Endodermal cell (in vitro differentiated cells): ENCODE results near the gene KMT2C. TPM values are rescaled to one million over a fixed set of nuclear protein-coding genes. Genes with fewer than 3 reads are reported as not detected.
"Not testable (repeated sequence)": the region's sequence is repeated elsewhere in the genome, so short reads cannot be mapped to it uniquely, and the experiment has no call there.

Experiments
- DNase-seq: peaks from one replicate; pipeline ENCODE4 v3.0.0-alpha.2; 2017
- H3K27ac ChIP-seq: 2 replicates; pipeline ENCODE4 v1.5.1; 2013; ENCODE audit warnings: mild to moderate bottlenecking, low read depth, low read length, moderate library complexity
- H3K27me3 ChIP-seq: 2 replicates; pipeline ENCODE4 v1.6.1; 2013; ENCODE audit warnings: mild to moderate bottlenecking, low read length, moderate library complexity; ENCODE audit not compliant: insufficient read depth, control insufficient read depth, poor library complexity, severe bottlenecking
- H3K36me3 ChIP-seq: 2 replicates; pipeline ENCODE4 v1.7.0; 2013; ENCODE audit warnings: mild to moderate bottlenecking, low read length, moderate library complexity; ENCODE audit not compliant: control insufficient read depth, insufficient read depth
- H3K4me1 ChIP-seq: one replicate; pipeline ENCODE4 v1.7.0; 2013; ENCODE audit warnings: low read length; ENCODE audit not compliant: control insufficient read depth, insufficient read depth
- H3K4me3 ChIP-seq: 2 replicates; pipeline ENCODE4 v1.5.1; 2013; ENCODE audit warnings: mild to moderate bottlenecking, low read length, moderate library complexity
- H3K9ac ChIP-seq: 2 replicates; pipeline ENCODE4 v1.6.1; 2013; ENCODE audit warnings: mild to moderate bottlenecking, low read length, moderate library complexity; ENCODE audit not compliant: poor library complexity, severe bottlenecking; ENCODE audit errors: extremely low read depth
- H3K9me3 ChIP-seq: 2 replicates; pipeline ENCODE4 v1.6.1; 2013; ENCODE audit warnings: mild to moderate bottlenecking, low read length, moderate library complexity; ENCODE audit not compliant: control insufficient read depth
- H3K27ac Mint-ChIP-seq: 2 replicates; pipeline ENCODE4 v1.8.0; 2020; ENCODE audit warnings: mixed read lengths
- H3K27me3 Mint-ChIP-seq: 2 replicates; pipeline ENCODE4 v1.8.0; 2021; ENCODE audit warnings: mild to moderate bottlenecking, mixed read lengths; ENCODE audit not compliant: insufficient read depth
- H3K36me3 Mint-ChIP-seq: 2 replicates; pipeline ENCODE4 v1.8.0; 2020; ENCODE audit warnings: low read depth, mixed read lengths
- H3K4me1 Mint-ChIP-seq: 2 replicates; pipeline ENCODE4 v1.8.0; 2020; ENCODE audit warnings: mixed read lengths
- H3K4me3 Mint-ChIP-seq: 2 replicates; pipeline ENCODE4 v1.8.0; 2020; ENCODE audit warnings: mild to moderate bottlenecking, moderate library complexity, mixed read lengths
- H3K9me3 Mint-ChIP-seq: 2 replicates; pipeline ENCODE4 v1.8.0; 2020; ENCODE audit warnings: mild to moderate bottlenecking, mixed read lengths
- WGBS, 2 experiments: methylation state at CpG; one replicate each; pipeline versions ENCODE4 v1.1.5 to v1.1.7; 2013; ENCODE audit warnings: missing lambda C conversion rate in 2 of 2, mixed read lengths in 1 of 2; ENCODE audit not compliant: insufficient coverage in 1 of 2, insufficient read length in 1 of 2; 5-methylcytosine and 5-hydroxymethylcytosine counted together
- total RNA-seq, 2 donors: library from RNA; stranded (reverse); fragmentation: NEBNext Ultra II Directional in 1 of 2; extraction: Animal tissue kit (Norgen Biotek cat#: 25700) in 1 of 2; gene quantifications; 2 replicates in 1 of 2; 3 replicates in 1 of 2; pipeline ENCODE4 v1.2.1, GENCODE V29; 2021
- TF ChIP-seq, protein P1 (sequence below): fragments of 200-600 bp; sonication (generic); conservative IDR thresholded peaks from 2 replicates; pipeline ENCODE4 v1.5.0; 2021; ENCODE audit warnings: antibody characterized with exemption, mild to moderate bottlenecking

The KMT2C gene
- total RNA-seq, 2 donors from 2014 or later = 54.3 to 60.6 TPM

DNA sequence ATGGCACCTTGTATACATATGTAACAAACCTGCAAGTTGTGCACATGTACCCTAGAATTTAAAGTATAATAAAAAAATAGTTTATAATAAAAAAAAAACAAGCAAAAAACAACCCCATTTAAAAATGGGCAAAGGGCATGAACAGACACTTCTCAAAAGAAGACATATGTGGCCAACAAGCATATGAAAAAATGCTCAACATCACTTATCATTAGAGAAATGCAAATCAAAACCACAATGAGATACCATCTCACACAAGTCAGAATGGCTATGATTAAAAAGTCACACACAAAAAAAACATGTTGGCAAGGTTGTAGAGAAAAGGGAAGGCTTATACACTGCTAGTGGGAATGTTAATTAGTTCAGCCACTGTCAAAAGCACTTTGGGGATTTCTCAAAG is 14.9 kb downstream of the KMT2C start:
- Histone ChIP-seq H3K36me3 (peaks cover 14% of the 10 kb centered on the region), H3K9me3 (peaks cover 34% of the 10 kb centered on the region)
- H3K27me3 ChIP-seq, H3K27ac ChIP-seq, H3K27me3 Mint-ChIP-seq, H3K9ac ChIP-seq, H3K4me3 Mint-ChIP-seq, DNase-seq, H3K4me3 ChIP-seq, H3K4me1 ChIP-seq, H3K27ac Mint-ChIP-seq, H3K4me1 Mint-ChIP-seq: not testable (repeated sequence)
- Mint-ChIP-seq H3K36me3 (peaks cover 42% of the 10 kb centered on the region), H3K9me3 (peaks cover 40% of the 10 kb centered on the region)

DNA sequence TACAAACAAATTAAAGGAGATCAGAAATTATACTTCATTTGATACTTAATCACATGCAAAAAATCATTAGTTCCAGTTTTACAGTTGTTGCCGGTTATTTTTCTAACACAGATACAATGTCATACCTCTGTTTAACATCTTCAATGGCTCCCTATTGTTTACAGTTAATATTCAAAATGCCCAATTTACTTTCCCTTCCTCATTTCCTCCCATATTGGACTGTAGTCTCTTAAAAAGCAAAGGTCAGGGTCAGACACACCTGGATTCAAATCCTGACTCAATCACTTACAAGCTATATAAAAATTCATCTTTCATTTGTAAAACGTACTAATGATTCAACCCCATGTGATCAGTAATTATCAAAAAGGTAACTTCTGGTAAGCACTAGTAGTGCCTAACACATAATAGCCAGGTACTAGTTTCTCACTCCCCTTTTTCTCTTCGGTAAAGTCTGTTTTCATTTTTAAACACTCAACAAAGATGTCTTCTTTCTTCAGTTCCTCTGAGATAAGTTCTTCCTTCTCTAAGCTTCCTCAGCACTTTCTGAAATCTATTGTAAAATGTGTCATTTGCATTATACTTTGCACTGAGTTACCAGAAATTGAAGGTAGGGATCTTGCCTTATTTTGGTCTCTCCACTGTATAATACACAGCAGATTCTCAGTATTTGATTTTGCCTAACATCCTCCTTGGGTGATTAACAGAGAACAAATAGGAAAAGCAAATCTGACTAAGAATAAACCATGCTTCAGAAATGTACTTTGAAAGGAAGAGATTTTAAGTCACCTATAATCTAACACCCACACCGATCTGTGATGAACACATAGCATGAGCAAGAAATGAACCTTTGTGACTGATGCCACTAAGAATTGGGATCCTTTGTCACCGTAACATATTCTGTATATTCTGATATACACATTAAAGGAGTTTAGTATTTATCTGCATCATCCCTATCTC is 16.1 kb downstream of the KMT2C start:
- no peak for DNase-seq
- no peak overlapping the region for H3K4me3 Mint-ChIP-seq
- Histone ChIP-seq H3K4me3 (no peak overlapping the region), H3K4me1 (no peaks in the 10 kb centered on the region), H3K36me3 (peaks cover 14% of the 10 kb centered on the region), H3K27ac (no peak overlapping the region), H3K9me3 (peaks cover 34% of the 10 kb centered on the region), H3K9ac (no peak overlapping the region), H3K27me3 (no peaks in the 10 kb centered on the region)
- peaks cover 40% of the 10 kb centered on the region for H3K9me3 Mint-ChIP-seq
- H3K27me3 Mint-ChIP-seq = no peaks in the 10 kb centered on the region
- peaks cover 42% of the 10 kb centered on the region for H3K36me3 Mint-ChIP-seq
- TF ChIP-seq, protein P1, sequence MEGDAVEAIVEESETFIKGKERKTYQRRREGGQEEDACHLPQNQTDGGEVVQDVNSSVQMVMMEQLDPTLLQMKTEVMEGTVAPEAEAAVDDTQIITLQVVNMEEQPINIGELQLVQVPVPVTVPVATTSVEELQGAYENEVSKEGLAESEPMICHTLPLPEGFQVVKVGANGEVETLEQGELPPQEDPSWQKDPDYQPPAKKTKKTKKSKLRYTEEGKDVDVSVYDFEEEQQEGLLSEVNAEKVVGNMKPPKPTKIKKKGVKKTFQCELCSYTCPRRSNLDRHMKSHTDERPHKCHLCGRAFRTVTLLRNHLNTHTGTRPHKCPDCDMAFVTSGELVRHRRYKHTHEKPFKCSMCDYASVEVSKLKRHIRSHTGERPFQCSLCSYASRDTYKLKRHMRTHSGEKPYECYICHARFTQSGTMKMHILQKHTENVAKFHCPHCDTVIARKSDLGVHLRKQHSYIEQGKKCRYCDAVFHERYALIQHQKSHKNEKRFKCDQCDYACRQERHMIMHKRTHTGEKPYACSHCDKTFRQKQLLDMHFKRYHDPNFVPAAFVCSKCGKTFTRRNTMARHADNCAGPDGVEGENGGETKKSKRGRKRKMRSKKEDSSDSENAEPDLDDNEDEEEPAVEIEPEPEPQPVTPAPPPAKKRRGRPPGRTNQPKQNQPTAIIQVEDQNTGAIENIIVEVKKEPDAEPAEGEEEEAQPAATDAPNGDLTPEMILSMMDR = no peak
- no peak overlapping the region for H3K27ac Mint-ChIP-seq
- 96 to 97% methylated on average over 3 to 5 of the region's 5 CpGs for WGBS, 2 experiments
- H3K4me1 Mint-ChIP-seq = no peaks in the 10 kb centered on the region

DNA sequence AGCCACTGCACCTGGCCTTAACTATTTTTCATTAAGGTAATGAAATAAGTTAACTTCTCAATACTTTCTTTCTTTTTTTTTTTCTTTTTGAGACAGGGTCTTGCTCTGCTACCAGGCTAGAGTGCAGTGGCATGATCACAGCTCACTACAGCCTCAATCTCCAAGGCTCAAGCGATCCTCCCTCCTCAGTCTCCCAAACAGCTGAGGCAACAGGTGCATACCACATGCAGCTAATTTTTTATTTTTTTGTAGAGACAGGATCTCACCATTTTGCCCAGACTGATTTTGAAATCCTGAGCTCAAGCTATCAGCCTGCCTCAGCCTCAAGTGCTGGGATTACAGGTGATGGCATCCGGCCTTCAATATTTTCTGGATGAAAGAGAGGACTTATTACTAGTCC is 21.0 kb downstream of the KMT2C start:
- H3K4me1 Mint-ChIP-seq = peaks cover 6% of the 10 kb centered on the region
- DNase-seq = no peak
- Histone ChIP-seq H3K27me3 (no peaks in the 10 kb centered on the region), H3K4me1 (no peaks in the 10 kb centered on the region), H3K4me3 (no peak overlapping the region), H3K36me3 (peaks cover 6% of the 10 kb centered on the region), H3K9me3 (peaks cover 14% of the 10 kb centered on the region), H3K27ac (no peak overlapping the region), H3K9ac (no peak overlapping the region)
- no peak overlapping the region for H3K4me3 Mint-ChIP-seq
- H3K27ac Mint-ChIP-seq = no peak overlapping the region
- TF ChIP-seq, protein P1 = no peak
- no peaks in the 10 kb centered on the region for H3K27me3 Mint-ChIP-seq
- peaks cover 15% of the 10 kb centered on the region for H3K9me3 Mint-ChIP-seq
- WGBS, 2 experiments = 86 to 100% methylated on average over 1 to 2 of the region's 2 CpGs
- peaks cover 14% of the 10 kb centered on the region for H3K36me3 Mint-ChIP-seq
